ENCODE results near the gene WNK1. TPM values are rescaled to one million over a fixed set of nuclear protein-coding genes. Genes with fewer than 3 reads are reported as not detected.
"Not testable (repeated sequence)": the region's sequence is repeated elsewhere in the genome, so short reads cannot be mapped to it uniquely, and the experiment has no call there.

Gene WNK1
- total RNA-seq, 1 donor from 2014 or later: 203 TPM

DNA sequence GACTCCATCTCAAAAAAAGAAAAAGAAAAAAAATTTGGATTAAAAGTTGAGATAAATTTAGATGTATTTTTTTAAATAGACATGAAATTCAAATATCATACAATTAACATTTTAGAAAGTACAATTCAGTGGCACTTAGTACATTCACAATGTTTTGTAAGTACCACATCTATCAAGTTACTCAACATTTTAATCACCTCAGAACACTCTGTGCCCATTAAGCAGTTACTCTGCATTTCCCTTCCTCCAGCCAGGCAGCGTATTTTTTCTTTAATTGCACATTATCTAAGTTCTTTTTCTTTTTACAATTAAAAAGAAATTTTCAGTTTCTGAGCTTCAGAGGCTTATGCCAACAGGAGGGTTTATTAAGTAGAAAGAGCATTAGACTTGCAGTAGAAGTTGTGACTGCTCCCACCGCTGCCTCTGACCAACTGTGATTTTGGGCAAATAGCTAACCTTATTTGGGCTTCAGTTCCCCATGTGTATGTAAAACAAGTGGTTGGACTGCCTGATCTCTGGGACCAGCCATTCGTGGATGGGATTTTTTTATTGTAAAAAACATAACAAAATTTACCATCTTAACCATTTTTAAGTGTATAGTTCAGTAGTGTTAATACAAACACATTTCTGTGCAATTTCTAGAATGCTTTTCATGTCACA is 65.7 kb downstream of the WNK1 start:
- no peak for DNase-seq (ENCODE audit: low spot score)

DNA sequence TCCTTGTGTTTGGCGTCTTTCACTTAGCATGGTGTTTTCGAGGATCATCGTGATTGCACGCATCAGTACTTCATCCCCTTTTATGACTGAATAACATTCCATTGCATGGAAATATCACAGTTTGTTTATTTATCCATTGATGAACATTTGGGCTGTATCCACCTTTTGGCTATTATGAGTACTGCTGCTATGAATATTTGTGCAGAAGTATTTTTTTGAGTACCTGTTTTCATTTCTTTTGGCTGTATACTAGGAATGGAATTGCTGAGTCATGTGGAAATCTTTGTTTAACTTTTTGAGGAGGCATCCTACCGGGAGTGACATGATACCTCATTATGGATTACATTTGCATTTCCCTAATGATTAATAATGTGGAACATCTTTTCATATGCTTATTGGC is 66.4 kb downstream of the WNK1 start:
- no peak for DNase-seq (ENCODE audit: low spot score)

DNA sequence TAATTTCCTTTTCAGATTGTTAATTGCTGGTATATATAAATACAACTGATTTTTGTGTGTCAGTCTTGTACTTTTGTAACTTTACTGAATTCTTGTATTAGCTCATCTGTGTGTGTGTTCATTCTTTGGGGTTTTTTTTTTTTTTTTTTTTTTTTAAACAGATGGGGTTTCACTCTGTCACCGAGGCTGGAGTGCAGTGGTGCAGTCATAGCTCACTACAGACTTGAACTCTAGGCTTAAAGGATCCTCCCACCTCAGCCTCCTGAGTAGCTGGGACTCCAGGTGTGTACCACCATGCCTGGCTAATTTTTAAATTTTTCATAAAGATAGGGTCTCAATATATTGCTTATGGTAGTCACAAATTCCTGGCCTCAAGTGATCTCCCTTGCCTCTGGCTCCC is 68.0 kb downstream of the WNK1 start:
- no peak for DNase-seq (ENCODE audit: low spot score)

DNA sequence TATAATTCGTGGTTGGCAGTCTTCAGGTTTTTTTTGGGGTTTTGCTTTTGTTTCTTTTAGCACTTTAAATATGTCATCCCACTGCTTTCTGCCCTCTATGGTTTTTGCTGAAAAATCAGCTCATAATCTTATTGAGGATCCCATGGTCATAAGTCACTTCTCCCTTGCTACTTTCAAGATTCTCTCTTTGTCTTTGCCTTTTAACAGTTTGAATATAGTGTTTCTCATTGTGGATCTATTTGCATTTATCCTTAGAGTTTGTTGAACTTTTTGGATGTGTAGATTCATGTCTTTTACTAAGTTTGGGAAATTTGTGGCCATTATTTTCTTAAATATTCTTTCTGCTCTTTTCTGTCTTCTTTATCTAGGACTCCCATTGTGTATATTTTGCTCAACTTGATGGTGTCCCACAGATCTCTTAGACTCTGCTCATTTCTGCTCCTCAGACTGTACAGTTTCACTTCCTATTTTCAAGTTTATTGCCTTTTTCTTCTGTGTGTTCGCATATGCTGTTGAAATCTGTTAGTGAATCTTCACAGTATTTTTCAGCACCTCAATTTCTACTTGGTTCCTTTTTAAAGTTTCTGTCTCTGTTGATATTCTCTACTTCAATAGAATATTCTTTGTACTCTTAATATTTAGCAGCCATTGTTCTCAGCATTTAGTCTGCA is 70.8 kb downstream of the WNK1 start:
- no peak for DNase-seq (ENCODE audit: low spot score)

DNA sequence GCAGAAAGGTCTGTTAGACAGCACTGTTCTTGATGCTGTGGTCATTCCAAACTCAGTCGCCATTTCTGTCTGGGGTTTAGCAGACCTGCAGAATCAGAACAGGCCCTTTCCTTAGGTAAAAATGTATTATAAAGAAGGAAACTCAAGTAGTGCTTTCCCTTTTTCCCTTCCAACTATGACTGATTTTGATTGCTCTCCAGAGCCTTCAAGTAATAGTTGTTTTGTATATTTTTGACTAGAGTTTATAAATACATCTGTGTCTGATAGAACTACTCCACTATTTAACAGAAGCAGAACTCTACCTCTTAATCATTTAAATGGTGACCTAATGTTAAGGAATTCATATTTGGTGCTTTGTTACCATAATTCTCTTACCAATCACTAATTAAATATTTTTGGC is 74.0 kb downstream of the WNK1 start:
- no peak for DNase-seq (ENCODE audit: low spot score)

DNA sequence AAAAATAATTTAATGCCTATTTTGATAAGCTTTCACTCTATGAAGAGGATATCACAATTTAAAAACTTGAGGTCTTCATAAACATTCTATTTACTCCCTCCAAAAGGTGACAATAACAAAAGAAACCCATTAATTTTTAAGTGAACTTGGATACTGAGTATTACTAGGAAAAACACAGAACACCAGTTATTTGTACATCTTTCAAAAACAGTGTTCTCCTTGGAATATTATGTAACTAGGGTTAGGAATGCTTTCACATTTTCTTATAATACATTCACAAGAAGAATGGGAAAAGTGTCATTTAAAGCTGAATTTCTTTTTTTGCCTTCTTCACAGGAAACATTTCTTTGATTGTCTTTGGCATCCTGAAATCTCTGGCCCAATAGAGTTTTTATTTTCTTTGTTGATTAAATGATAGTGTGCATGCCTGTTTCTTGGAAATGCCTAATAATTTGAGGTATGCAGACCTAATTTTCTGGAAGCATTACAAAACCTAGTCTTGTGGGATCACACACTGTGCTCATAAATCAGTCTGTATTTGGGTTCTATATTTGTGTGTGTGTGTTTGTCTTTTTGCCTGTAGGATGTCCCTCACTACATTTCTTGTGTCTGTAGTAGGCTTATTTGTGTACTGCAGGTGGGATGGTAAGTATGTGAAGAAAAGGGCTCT is 76.5 kb downstream of the WNK1 start:
- DNase-seq (ENCODE audit: low spot score): no peak

GRCh38 chr12:830111-830867 is 77.9 kb downstream of the WNK1 start:
- no peak for DNase-seq (ENCODE audit: low spot score)

DNA sequence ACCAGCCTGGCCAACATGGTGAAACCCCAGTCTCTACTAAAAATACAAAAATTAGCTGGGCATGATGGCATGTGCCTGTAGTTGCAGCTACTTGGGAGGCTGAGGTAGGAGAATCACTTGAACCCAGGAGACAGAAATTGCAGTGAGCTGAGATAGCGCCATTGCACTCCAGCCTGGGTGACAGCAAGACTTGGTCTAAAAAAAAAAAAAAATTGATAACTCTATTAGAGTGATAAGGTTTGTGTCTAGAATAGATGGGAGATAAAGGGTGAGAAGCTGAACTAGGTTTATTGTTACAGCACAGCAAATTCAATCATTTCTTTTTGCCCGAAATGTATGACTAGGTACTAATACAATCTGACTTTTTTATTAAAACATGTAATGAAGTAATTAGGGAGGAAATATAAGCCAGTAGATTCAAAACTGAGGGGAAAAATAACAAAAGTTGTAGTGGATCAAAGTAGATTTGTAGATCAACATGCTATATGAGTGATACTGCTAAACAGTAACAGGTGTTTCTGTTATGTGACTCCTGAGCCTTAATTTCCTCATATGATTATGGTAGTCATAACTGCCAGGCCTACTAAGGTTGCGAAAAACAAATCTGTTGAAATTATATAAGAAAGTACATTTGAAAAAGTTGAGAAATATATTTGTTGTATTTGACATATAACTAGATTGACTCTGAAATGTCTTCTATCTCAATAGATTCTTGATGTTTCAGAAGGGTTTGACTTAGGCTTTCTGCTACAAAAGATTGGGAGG is 83.6 kb downstream of the WNK1 start:
- no peak for DNase-seq (ENCODE audit: low spot score)

DNA sequence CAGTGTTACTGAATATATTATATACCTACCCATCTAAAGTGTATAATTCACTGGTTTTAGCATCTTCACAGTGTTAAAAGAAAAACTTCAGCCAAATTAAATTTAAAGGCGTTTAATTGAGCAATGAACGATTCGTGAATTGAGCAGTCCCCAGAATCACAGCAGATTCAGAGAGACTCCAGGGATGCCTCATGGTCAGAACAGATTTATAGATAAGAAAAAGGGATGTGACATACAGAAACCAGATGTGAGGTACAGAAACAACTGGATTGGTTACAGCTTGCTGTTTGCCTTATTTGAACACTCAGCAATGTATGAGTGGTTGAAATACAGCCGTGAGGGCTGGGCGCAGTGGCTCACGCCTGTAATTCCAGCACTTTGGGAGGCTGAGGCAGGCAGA is 84.6 kb downstream of the WNK1 start:
- no peak for DNase-seq (ENCODE audit: low spot score)

GRCh38 chr12:837548-837947 is 85.2 kb downstream of the WNK1 start:
- DNase-seq (ENCODE audit: low spot score): no peak

DNA sequence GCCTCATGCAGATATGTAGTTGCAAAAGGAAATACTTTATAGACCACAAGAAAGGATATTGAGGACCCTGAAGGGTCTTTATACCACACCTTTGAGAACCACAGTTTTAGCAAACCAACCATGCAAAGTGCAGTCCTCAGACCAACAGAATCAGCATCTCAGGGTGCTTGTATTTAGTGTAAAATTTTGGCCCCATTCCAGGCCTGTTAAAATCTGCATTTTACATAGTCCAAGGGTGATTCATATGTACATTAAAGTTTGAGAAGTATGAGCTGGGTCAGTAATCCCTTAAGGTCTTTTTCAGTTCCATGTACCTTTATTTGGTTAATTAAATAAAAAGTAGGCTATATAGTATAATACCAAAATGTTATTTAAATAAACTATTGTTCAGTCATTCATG is 91.2 kb downstream of the WNK1 start:
- DNase-seq (ENCODE audit: low spot score): no peak

DNA sequence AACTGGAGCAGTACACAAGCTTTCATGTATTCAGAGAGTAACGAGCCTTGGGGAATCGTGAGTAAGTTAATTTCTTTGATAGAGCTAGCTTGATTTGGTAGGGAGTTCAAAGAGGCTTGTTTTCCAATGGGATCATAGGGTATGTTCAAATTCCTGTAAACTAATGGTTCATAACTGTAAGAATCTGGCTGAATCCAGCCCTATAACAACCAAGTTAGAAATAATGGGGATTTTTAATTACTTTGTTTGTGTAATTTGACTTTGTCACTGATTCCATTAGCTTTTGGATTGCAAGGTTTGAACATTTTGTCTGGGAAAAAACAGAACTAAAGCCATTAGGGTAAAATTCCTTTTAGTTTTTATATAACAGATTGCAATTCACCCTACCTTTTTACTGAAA is 94.0 kb downstream of the WNK1 start:
- no peak for DNase-seq (ENCODE audit: low spot score)

GRCh38 chr12:848173-848865 is 95.9 kb downstream of the WNK1 start:
- no peak for DNase-seq (ENCODE audit: low spot score)

DNA sequence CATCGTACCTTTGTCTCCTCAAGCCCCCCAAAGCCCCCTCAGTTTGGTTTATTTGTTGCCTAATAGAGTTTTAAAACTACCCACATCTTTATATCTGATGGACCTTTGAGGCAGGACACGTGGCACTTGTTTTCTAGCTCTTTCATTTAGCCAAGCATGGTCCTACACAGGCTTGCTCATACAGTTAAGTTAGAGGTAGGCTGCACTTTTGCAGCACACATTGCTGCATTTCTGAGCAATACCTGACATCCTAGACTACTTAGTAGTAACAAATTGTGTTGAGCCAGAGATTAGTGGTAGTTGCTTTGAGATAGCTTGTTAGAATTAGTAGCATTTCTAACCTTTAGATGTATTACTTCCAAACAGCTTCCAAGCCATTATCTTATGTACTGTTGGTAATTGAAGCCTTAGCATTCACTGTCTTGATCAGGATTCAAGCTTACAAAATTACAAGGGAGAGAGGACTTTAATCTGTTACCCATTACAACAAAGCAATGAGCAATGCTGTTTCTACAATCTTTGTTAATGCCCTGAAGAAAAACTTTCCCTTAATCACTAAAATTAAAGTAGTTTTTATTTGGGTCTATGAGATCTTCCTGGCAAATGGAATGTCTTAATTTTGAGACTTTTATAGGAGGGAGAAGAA is 96.6 kb downstream of the WNK1 start:
- DNase-seq (ENCODE audit: low spot score): no peak

GRCh38 chr12:849733-850437 is 97.5 kb downstream of the WNK1 start:
- DNase-seq (ENCODE audit: low spot score): not testable (repeated sequence)

DNA sequence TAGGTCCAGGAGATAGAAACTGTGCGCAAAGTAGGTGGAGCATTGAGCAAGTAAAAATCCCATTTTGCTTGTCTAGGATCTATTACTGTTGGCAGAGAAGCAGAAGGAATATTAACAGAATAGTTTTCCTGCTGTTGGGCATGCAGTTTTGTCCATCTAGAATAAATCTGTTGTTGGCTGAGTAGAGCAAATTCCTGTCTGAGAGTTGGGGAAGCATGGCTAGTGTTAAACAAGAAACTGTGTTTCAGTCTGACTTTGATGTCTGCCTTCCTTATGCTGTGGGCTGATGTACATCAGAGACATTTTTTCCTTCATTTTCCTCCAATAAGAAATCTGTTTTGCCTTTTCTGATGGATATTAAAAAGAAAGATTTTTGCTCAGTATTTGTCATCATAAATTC is 99.0 kb downstream of the WNK1 start:
- no peak for DNase-seq (ENCODE audit: low spot score)

- no peak for DNase-seq (ENCODE audit: low spot score)
Observed at GRCh38 chr12:851913-852312, 99.5 kb downstream of the WNK1 start.

GRCh38 chr12:852864-853263 is 100.5 kb downstream of the WNK1 start:
- DNase-seq (ENCODE audit: low spot score): no peak

DNA sequence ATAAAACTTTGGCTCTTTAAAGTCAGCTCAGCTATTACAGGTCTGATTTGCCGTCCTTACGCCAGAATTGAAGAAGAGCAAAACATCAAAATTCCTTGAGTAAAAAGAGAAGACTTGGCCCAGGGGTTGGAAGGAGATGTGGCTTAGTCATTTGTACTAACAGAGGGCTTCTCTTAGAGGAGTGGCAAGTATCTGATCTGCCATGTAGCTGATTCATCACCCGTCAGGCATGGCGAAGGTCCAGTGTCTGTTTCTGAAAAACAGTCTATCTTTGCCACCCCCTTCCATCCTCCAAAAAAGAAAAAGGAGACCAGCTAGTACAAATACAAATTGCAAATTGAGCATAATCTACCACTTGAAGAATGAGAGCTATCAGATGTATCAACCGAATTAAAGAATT is 105.2 kb downstream of the WNK1 start:
- no peak for DNase-seq (ENCODE audit: low spot score)

DNA sequence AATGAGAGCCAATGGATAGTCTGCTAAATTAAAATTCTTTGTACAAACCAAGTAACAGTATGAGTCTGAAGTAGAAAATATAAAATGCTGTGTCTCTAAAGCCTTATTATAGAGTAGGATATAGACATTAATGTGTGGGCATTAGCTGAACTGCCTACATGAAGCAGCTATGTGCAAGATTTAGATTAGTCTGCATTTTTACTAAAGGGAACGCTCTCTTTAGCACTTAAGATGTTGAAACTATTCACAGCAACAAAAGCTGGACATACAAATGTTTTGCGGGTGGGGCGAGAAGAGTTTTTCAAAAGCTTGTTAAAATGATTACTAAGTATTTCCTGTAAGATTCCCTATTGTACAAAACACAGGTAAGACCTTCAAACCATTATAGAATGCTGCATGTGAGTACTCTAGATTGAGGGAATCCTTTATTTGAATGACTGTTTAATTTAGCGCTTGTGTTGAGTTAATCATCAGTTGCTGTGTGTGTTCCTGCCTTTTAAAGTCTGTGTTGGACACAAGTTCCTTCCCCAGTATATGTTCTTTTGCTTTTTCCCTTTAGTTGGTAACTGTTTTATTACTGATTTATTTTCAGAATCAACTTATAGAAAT is 110.0 kb downstream of the WNK1 start:
- DNase-seq (ENCODE audit: low spot score): no peak
